Mucosa of descending colon (tissue), 3 donors: Measurements from ENCODE around the gene LRCH3. TPM values are rescaled to one million over a fixed set of nuclear protein-coding genes. Genes with fewer than 3 reads are reported as not detected.

ENCODE experiments used
- ATAC-seq: fragments of 200-7000 bp; cut with Tn5 transposase; one replicate; pipeline ENCODE4 v1.9.1; 2020; ENCODE audit warnings: mild to moderate bottlenecking, moderate library complexity
- DNase-seq, 3 donors: peaks; one replicate each; pipeline ENCODE4 v3.0.0-alpha.2; 2020
- H3K36me3 ChIP-seq: fragments of 200-600 bp; one replicate; pipeline ENCODE4 v1.8.0; 2021; ENCODE audit warnings: low read depth, mild to moderate bottlenecking
- H3K4me1 ChIP-seq: fragments of 200-600 bp; one replicate; pipeline ENCODE4 v1.8.0; 2021; ENCODE audit warnings: low read depth, mild to moderate bottlenecking
- H3K4me3 ChIP-seq: fragments of 200-600 bp; one replicate; pipeline ENCODE4 v1.8.0; 2021; ENCODE audit warnings: mild to moderate bottlenecking
- H3K9me3 ChIP-seq: fragments of 200-600 bp; one replicate; pipeline ENCODE4 v1.8.0; 2021; ENCODE audit warnings: mild to moderate bottlenecking
- intact Hi-C, 2 donors: fragments of 100-400 bp; cut with DNase I in 1 of 2; cut with micrococcal nuclease in 1 of 2; formaldehyde crosslinking; loops; one replicate each; pipeline versions ENCODE4 v1.11.0 to v1.11.1; 2022; cut with DNase I, micrococcal nuclease
- total RNA-seq, 3 donors: library from RNA; stranded (reverse); fragmentation: NEBNext Ultra II Directional in 2 of 3; extraction: Animal tissue kit (Norgen Biotek cat#: 25700) in 2 of 3; gene quantifications; one replicate each; pipeline versions ENCODE4 v1.2.1 to v1.2.4, GENCODE V29; 2021 to 2023
- TF ChIP-seq, protein P1 (sequence below): fragments of 200-600 bp; IDR thresholded peaks from one replicate; pipeline ENCODE4 v1.8.0; 2022; ENCODE audit warnings: antibody characterized with exemption, mild to moderate bottlenecking
- donor health status: DM: no; HTN: no; CAD: no; lungs with moderate emphysema.
- donor health status: DM: no; HTN: no; CAD: no.
- donor health status: DM: no; HTN: yes; CAD: no.

Gene LRCH3
- total RNA-seq, 3 donors from 2014 or later = 33.3 to 57.6 (median 46.0) TPM

DNA sequence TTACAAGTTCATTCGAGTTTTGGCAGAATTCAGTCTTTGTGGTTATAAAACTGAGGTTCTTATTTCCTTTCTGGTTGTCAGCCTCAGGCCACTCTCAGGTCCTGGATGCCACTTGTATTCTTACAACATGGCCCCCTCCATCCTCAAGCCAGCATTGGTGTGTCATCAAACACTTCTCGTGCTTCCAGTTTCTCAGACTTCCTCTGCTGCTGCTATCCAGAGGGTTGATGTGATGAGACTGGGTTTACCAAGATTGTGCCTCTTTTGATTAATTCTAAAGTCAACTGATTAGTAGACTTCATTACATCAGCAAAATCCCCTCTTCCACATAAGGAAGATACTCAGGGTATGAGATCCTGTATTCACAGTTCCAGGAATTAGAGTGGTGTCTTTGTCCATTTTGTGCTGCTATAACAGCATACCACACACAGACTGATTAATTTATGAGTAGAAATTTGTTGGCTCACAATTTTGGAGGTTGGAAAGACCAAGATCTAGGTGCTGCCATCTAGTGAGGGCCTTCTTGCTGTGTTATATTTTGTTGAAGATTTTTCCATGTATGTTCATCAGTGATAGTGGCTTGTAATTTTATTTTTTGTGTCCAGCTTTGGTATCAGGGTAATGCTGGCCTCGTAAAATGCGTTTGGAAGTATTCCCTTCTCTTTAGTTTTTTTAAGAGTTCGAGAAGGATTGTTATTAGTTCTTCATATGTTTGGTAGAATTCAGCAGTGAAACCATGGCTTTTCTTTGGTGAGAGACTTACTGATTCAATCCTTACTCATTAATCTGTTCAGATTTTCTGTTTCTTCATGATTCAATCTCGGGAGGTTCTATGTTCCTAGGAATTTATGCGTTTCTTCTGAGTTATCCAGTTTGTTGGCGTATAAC lies 11.1 kb downstream of the LRCH3 start:
- Histone ChIP-seq H3K36me3 (no peaks in the 10 kb centered on the region), H3K4me1 (peaks cover 3% of the 10 kb centered on the region), H3K9me3 (no peaks in the 10 kb centered on the region), H3K4me3 (no peak overlapping the region)
- peak; percentile 44 for ATAC-seq
- TF ChIP-seq, protein P1, sequence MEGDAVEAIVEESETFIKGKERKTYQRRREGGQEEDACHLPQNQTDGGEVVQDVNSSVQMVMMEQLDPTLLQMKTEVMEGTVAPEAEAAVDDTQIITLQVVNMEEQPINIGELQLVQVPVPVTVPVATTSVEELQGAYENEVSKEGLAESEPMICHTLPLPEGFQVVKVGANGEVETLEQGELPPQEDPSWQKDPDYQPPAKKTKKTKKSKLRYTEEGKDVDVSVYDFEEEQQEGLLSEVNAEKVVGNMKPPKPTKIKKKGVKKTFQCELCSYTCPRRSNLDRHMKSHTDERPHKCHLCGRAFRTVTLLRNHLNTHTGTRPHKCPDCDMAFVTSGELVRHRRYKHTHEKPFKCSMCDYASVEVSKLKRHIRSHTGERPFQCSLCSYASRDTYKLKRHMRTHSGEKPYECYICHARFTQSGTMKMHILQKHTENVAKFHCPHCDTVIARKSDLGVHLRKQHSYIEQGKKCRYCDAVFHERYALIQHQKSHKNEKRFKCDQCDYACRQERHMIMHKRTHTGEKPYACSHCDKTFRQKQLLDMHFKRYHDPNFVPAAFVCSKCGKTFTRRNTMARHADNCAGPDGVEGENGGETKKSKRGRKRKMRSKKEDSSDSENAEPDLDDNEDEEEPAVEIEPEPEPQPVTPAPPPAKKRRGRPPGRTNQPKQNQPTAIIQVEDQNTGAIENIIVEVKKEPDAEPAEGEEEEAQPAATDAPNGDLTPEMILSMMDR = peak; percentile 7
- peak in 1 of 3 donors; percentile 36 for DNase-seq
- intact Hi-C loops = no loop called here

DNA sequence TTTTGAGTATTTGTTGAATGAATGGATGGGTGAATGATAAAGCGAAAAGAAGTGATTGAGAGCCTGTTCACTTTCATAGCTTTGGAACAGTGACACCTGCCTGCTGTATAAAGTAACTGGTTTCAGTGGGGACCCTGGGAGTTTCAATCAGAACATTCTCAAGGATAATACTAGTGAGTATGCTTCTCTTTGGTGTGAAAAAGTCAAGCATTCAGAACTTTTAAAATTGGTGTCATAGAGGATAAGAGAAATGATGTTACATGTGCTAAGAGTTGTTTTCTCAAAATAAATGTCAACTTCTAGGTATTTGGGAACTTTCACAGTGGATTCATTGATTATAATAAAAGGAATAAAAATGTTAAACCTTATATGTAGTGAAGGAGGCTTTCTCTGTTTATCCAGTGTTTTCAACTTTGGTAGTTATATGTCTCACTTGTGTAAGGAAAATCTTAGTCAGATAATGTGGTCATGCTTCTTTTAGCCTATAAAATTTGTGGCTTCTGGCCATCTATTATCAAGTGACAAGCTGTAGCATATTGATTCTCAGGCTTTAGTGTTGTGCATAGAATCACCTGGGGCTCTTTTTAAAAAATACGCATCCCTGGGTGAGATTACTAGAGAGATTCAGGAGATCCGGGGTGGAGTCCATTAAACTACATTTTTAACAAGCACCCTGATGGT lies 11.9 kb downstream of the LRCH3 start:
- TF ChIP-seq, protein P1 = no peak
- Histone ChIP-seq H3K4me3 (no peak overlapping the region), H3K4me1 (peaks cover 3% of the 10 kb centered on the region), H3K36me3 (no peaks in the 10 kb centered on the region), H3K9me3 (no peaks in the 10 kb centered on the region)
- ATAC-seq (no peak), DNase-seq (no peak)
- intact Hi-C loops = no loop called here

DNA sequence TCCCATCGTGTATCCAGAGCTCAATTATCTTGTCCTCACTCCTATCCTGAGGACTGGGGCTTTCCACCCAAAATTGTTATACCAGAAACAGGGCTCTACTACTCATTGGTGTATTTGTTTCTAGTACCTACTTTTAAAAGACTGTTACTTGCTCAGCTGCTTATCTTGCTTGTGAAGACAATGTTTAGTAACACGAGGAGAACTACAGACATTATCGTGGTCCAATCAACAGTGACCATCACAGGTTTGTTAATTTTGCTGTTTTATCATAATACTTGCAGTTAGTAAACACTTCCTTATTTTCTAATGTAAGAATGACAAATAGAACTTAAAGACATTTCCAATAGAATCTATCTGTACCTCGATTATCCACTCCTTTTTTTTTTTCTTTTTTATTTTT lies 13.5 kb downstream of the LRCH3 start:
- DNase-seq = no peak
- intact Hi-C loops = no loop called here
- Histone ChIP-seq H3K36me3 (no peaks in the 10 kb centered on the region), H3K9me3 (no peaks in the 10 kb centered on the region), H3K4me3 (no peak overlapping the region), H3K4me1 (peaks cover 6% of the 10 kb centered on the region)
- TF ChIP-seq, protein P1 = no peak
- ATAC-seq = no peak

DNA sequence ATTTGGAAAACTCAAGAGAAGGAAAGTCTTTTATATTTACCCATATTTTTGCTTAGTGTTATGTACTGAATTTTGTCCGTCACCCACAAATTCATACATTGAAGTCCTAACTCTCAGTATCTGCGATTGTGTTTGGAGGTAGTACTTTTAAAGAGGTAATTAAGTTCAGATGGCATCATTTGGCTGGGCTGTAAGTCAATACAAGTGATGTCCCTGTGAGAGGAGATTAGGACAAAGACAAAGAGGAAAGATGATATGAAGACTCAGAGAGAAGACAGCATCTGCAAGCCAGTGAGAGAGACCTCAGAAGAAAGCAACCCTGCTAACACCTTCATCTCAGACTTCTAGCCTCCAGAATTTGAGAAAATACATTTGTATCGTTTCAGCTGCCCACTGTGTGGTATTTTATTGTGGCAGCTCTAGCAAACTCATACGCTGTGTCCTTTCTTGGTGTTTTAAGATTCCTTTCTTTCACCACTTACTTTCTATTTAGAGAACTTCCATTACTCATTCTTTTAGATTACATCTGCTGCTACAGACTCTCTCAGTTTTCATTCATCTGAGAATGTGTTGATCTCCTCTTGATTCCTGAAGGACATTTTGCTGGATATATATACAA lies 17.0 kb downstream of the LRCH3 start:
- peaks cover 3% of the 10 kb centered on the region for H3K4me1 ChIP-seq
- intact Hi-C loops = no loop called here
- TF ChIP-seq, protein P1 = no peak
- no peaks in the 10 kb centered on the region for H3K36me3 ChIP-seq
- ATAC-seq (no peak), DNase-seq (no peak)
- H3K9me3 ChIP-seq = no peaks in the 10 kb centered on the region
- no peak overlapping the region for H3K4me3 ChIP-seq

- Histone ChIP-seq H3K4me3 (no peak overlapping the region), H3K36me3 (no peaks in the 10 kb centered on the region), H3K9me3 (no peaks in the 10 kb centered on the region), H3K4me1 (peaks cover 3% of the 10 kb centered on the region)
- DNase-seq (no peak), ATAC-seq (peak; percentile 14)
- TF ChIP-seq, protein P1 = no peak
- intact Hi-C loops = no loop called here
Observed at GRCh38 chr3:197809356-197810020, 18.4 kb downstream of the LRCH3 start.
